Measurements from ENCODE around the gene PPP1R3D. TPM values are rescaled to one million over a fixed set of nuclear protein-coding genes. Genes with fewer than 3 reads are reported as not detected.
A peak's percentile ranks its signal among the peaks of the same experiment; 100 is the strongest.

Gene PPP1R3D
- total RNA-seq (10 to 100 TPM in 6 of 10 donors, 1 to 10 TPM in 4; 7.6 to 14.3 (median 10.1) TPM), polyA plus RNA-seq (1 to 10 TPM; 4.0 to 6.1 TPM)
- long read RNA-seq, donor 1, transcript PPP1R3D-201 (1 exons, 3,630 nt): major isoform, 29 of 29 reads
- long read RNA-seq, donor 1, partial matches to known transcripts: 0 of 29 reads
- long read RNA-seq, donor 1, other reads (novel, unspliced or antisense): 0 of 29 reads
- long read RNA-seq, donor 2, transcript PPP1R3D-201 (1 exons, 3,630 nt): major isoform, 36 of 36 reads
- long read RNA-seq, donor 2, partial matches to known transcripts: 0 of 36 reads
- long read RNA-seq, donor 2, other reads (novel, unspliced or antisense): 0 of 36 reads
- long read RNA-seq, donor 3, transcript PPP1R3D-201 (1 exons, 3,630 nt): major isoform, 10 of 10 reads
- long read RNA-seq, donor 3, partial matches to known transcripts: 0 of 10 reads
- long read RNA-seq, donor 3, other reads (novel, unspliced or antisense): 0 of 10 reads

- Histone ChIP-seq H3K36me3 (peaks cover 0 to 39% (median 24%) of the 10 kb centered on the region in 9 donors), H3K4me1 (peaks cover 9 to 73% (median 66%) of the 10 kb centered on the region in 9 donors)
These were observed at the start of gene PPP1R3D, which contains the start of gene FAM217B for GRCh38 chr20:59940129-59940955. PPP1R3D (minus strand) TSS chr20:59940305; CDS start chr20:59939931, 374 bp downstream. FAM217B (plus strand) TSS chr20:59940389; CDS start chr20:59943944, 3,555 bp downstream.

GRCh38 chr20:59988141-59988540 is 48.0 kb upstream of the PPP1R3D start:
- ATAC-seq: peak in 2 of 8 donors; percentile 30 to 37
- 52 to 61% methylated on average over 5 of the region's 5 CpGs for WGBS, 2 donors
- Histone ChIP-seq H3K4me3 (no peak overlapping the region), H3K27ac (no peak overlapping the region), H3K27me3 (no peaks in the 10 kb centered on the region), H3K36me3 (no peaks in the 10 kb centered on the region), H3K4me1 (peaks cover 0 to 29% (median 0%) of the 10 kb centered on the region in 9 donors), H3K9me3 (no peaks in the 10 kb centered on the region)
- intact Hi-C loops (cut with DNase I): loop anchor here in 1 of 10 donors (10.0 kb wide), 1 partner anchor 67 kb away; no protein-coding TSS in a partner anchor
- TF ChIP-seq CTCF (IDR thresholded peaks at IDR 0.05): no peak
- DNase-seq: no peak

More at GRCh38 chr20:59940129-59940955, at the start of gene PPP1R3D, which contains the start of gene FAM217B:
- no peaks in the 10 kb centered on the region for H3K9me3 ChIP-seq
- H3K4me3 ChIP-seq: peak within 1 kb of the TSS; percentile 58 to 86 (median 76)
- TF ChIP-seq CTCF (IDR thresholded peaks at IDR 0.05): peak in 6 of 9 donors; percentile 1 to 49 (median 29)
- intact Hi-C loops (cut with DNase I): loop anchor here in 3 of 10 donors (5.0 to 10.0 kb wide), 2 partner anchors 94 to 107 kb away; no protein-coding TSS in a partner anchor
- H3K27me3 ChIP-seq: no peaks in the 10 kb centered on the region
- peak; percentile 98 for DNase-seq
- peak within 1 kb of the TSS; percentile 82 to 100 (median 96) for H3K27ac ChIP-seq
- WGBS, 2 donors: 1% methylated on average over 49 to 57 of the region's 57 CpGs
- ATAC-seq: peak; percentile 94 to 97 (median 96)

GRCh38 chr20:59987135-59987534 is 47.0 kb upstream of the PPP1R3D start:
- no peak overlapping the region for H3K27ac ChIP-seq
- H3K27me3 ChIP-seq: no peaks in the 10 kb centered on the region
- whole genome bisulfite sequencing, 2 donors: 83 to 85% methylated on average over 7 of the region's 7 CpGs
- peaks cover 0 to 29% (median 0%) of the 10 kb centered on the region in 9 donors for H3K4me1 ChIP-seq
- no peaks in the 10 kb centered on the region for H3K36me3 ChIP-seq
- no peak overlapping the region for H3K4me3 ChIP-seq
- TF ChIP-seq CTCF (IDR thresholded peaks at IDR 0.05): no peak
- H3K9me3 ChIP-seq: no peaks in the 10 kb centered on the region
- ATAC-seq (no peak), DNase-seq (no peak)
- intact Hi-C loops (cut with DNase I): loop anchor here in 1 of 10 donors (10.0 kb wide), 1 partner anchor 68 kb away; no protein-coding TSS in a partner anchor

Measured in heart right ventricle (tissue), 16 donors.